DMS53 treated with DMSO at 0.1 percent for 48 hours (cell line): Measurements from ENCODE around the gene TMEM39A.

Experiments
- DNase-seq: peaks from one replicate; lab custom pipeline; 2025; ENCODE audit not compliant: unreplicated experiment; lab: John Stamatoyannopoulos, UW

The TMEM39A gene

DNA sequence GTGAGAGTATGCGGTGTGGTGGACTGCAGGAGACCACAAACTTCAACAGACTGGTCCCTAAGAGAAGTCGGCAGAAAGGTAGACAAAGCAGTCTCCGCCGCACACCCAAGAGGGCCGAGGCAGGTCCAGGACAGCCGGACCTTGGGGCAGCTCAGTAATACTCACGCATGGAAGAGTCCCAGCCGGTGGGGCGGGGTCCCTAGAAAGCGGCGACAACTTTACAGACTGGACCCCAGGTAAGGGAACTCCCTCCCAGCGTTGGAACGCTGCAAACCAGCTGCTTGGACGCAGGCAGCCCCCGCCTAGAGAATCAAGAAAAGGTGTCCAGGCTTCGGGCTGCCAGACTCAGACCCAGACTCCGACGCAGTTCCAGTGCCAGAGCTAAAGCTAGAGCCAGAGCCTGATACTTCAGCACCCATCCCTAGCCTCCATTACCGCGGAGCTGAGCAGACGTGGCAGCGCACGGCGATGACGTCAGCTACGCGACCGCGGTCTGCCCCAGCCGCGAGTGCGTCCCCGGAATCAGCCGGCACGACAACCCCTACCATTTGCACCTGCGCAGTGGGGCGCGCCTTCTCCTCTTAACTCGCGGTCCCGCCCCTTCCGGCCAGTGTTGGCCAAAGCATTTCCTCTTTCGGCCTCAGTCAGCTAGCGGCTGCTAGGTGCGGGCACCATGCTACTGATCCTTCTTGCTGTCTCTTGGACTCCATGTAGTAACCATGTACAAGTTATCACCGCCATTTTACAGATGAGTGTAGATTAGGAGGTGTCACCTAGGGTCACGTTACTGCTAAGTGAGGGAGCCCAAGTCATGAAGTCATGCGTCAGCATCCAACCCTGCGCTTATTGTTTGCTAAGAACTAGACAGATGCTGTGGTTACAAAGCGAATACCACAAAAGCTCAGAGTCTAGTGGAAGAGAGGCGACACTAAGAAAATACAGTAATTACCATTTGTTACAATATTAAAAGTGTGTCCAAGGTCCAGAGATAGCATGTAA is at the start of gene TMEM39A:
TMEM39A (minus strand) TSS at position 445 of the 999 bp plus-strand sequence. CDS start 1,541 bp downstream, outside the sequence.
- peak; percentile 93 for DNase-seq

DNA sequence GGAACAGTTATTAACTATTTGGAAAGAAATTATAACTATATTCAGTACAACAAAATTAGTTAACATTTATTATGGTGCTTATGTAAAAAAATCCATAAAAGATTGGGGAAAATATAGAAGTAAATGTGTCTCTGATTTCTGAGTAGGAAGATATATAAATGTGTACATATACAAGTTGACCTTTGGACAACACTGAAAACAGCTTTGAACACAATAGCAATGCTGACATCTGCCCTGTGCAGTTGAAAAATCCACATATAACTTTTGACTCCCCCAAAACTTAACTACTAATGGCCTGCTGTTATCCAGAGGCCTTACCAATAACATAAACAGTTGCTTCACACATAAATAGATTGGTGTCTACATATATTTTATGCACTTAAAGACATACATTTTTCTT is 47.3 kb upstream of the TMEM39A start:
- DNase-seq, result no peak

- no peak for DNase-seq
Measured at GRCh38 chr3:119508172-119508845, 44.9 kb upstream of the TMEM39A start.

DNA sequence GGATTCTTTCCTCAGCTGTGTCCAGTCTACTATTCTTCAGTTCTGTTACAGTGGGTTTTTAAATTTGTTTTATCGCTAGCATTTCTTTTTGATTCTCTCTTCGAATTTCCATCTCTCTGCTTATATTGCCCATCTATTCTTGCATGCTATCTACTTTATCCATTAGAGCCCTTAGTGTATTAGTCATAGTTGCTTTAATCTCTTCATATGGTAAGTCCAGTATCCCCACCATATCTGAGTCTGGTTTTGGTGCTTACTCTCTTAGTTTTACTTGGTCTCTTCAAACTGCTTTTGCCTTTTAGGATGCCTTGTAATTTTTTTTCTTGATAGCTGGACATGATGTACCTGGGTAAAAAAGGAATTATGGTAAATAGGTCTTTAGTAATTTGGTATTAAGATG is 44.0 kb upstream of the TMEM39A start:
- DNase-seq, result no peak

GRCh38 chr3:119506631-119507030 is 43.2 kb upstream of the TMEM39A start:
- no peak for DNase-seq

DNA sequence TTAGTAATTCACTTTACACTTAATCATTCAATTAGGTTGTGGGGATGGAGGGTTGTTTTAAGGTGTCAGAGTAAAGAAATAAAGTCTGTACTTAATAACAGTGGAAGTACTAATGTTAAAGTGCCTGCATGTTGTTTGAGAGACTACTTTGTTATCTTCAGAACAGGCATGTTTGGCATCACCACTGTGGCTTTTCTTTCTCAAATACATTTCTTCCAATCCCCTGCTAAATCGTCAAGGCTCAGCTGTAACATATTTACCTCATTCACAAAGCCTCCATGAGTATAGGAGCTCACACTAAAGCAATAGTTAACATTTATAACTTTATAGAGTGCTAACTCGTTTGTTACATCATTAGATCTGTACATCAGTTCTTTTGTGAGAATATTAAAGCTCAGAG is 37.5 kb upstream of the TMEM39A start:
- DNase-seq, result no peak

- DNase-seq, result no peak
Measured at GRCh38 chr3:119500265-119500664, 36.9 kb upstream of the TMEM39A start.

GRCh38 chr3:119498186-119499011 is 35.0 kb upstream of the TMEM39A start, which contains the start of gene TIMMDC1:
Gene TIMMDC1, plus strand, starts transcription at chr3:119498547. Its CDS starts 187 bp downstream, at chr3:119498734.
- peak; percentile 86 for DNase-seq

DNA sequence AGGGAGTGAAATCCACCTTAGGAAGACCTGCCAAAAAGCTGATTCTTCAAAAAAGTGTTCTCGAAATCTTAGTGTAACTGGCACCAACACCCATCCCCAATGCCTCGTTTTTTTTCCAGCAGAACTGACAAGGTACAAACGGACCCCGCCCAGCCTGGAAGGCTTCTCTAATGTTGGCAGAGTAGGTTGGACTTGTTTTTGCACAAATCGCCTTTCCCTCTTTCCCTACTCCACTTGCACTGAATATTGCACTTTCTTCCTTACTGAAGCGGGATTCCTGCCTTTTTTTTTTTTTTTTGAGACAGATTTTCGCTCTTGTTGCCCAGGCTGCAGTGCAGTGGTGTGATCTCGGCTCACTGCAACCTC is 34.4 kb upstream of the TMEM39A start:
- no peak for DNase-seq

- no peak for DNase-seq
Measured at GRCh38 chr3:119494597-119494996, 31.2 kb upstream of the TMEM39A start.

GRCh38 chr3:119492810-119493209 is 29.4 kb upstream of the TMEM39A start:
- no peak for DNase-seq

GRCh38 chr3:119492128-119492527 is 28.7 kb upstream of the TMEM39A start:
- no peak for DNase-seq

GRCh38 chr3:119490153-119490552 is 26.7 kb upstream of the TMEM39A start:
- DNase-seq, result no peak

DNA sequence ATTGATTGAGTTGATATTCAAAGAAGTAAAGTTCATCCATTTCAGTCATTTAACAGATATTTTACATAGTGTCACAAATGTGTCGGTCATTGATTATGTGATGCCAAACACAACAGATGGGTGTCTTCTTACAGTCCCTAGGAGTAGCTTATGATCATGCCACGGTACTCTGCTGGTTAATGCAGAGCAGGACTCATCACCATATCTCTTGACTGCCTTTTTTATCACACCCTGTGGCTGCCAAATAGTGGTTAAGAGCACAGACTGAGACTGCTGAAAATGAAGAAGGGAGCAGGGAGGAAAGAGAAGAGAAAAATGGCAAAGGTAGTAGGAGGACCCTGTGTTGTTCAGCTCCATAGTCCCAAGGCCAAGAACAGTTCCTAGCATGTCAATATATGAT is 22.1 kb upstream of the TMEM39A start:
- no peak for DNase-seq

DNA sequence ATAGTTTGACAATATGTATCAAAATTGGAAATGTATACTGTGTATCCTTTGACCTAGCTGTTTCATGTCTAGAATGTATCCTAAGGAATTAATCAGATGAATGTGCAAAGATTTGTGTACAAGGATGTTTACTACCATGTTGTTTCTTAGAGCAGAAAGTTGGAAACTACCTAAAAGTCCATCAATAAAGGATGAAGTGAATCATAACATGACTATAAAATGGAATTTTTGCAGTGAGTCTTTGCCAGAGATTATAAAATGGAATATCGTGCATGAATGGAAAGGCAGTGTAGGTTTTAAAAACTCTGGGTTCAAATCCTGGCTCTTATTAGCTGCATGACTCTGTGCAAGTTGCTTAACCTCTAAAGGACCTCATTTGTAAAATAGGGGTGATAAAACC is 19.7 kb upstream of the TMEM39A start:
- no peak for DNase-seq

DNA sequence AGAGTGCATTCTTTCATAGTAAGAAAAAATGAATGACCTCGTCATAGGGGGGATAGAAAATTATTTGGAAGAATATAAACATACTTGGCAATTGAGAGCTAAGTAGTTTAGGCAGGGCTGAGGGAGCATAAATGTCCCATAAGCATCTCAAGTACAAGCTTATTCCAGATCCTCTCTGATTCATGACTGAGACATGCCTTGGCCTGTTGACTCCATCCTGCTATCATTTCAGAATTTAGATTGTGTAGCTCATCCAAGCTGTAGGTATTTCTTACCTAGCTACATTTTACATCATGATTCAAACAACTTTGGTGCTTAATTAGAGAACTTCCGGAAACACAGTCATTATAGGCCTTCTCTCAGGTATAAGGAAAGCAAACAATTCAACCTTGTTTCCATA is 17.7 kb upstream of the TMEM39A start:
- DNase-seq, result no peak

- no peak for DNase-seq
Measured at GRCh38 chr3:119470866-119471265, 7.5 kb upstream of the TMEM39A start.

- no peak for DNase-seq
Measured at GRCh38 chr3:119469418-119470189, 6.2 kb upstream of the TMEM39A start.

GRCh38 chr3:119468041-119468440 is 4.6 kb upstream of the TMEM39A start:
- no peak for DNase-seq

DNA sequence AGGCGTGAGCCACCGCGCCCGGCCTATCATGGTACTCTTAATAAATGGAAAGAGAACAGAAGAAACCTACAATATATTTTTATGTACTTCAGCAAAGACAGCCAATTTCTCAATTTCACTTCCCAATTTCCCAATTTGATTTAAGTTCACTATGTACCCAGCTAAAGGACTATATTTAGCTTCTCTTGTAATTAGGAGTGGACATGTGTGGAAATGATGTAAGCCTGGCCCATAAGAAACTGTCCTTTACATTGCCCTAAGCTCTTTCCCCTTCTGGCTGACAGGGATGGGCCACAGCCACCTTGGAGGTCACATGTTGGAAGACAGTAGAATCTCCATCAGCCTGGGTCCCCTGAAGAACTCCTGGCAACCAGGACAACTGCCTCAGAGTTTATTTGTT is 6.2 kb downstream of the TMEM39A start:
- DNase-seq, result no peak
